ENCODE results near the gene MAML3.

Gene MAML3

DNA sequence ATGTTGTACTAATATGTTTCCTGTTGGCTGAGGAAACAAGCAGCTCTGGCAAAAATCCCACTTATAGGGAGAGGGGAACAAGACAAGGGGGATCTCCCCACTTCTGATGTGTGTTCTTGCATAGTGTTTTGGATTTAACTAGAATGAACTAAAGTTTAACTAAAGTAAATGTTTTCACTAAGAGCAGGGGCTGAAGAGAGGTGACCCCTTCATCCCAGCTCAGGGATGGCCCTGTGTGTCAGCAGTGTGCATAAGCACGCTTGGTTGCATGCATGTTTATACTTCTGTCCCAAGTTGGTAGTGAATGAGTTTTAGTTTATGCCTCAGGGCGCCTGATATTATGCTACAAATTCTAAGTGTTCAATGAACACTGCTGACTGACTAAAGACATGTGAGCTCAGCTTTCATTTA is 319.0 kb downstream of the MAML3 start:
- no peaks in the 10 kb centered on the region for H3K79me2 ChIP-seq (ENCODE audit: control insufficient read depth, low read length)
- no peaks in the 10 kb centered on the region for H3K9me3 ChIP-seq (ENCODE audit: control insufficient read depth, insufficient read depth, low read length)
- TF ChIP-seq EZH2phosphoT487 (IDR thresholded peaks at IDR 0.05; ENCODE audit: borderline replicate concordance, low read length) = no peak
- H3K4me1 ChIP-seq (ENCODE audit: control insufficient read depth, low read length) = no peaks in the 10 kb centered on the region
- no peak overlapping the region for H3K4me3 ChIP-seq (ENCODE audit: low read length)
- H3K9me2 ChIP-seq (replicated peaks; ENCODE audit: control insufficient read depth, low read length) = no peaks in the 10 kb centered on the region
- no peak overlapping the region for H3K27ac ChIP-seq (ENCODE audit: low read depth, low read length)
- H3K36me3 ChIP-seq (ENCODE audit: control insufficient read depth, low read length) = no peaks in the 10 kb centered on the region
- H3K27me3 ChIP-seq (ENCODE audit: control insufficient read depth, low read length) = no peaks in the 10 kb centered on the region
- H3K4me2 ChIP-seq (ENCODE audit: low read length) = no peak overlapping the region
- no peaks in the 10 kb centered on the region for H3F3A ChIP-seq (ENCODE audit: control insufficient read depth, insufficient read depth)
- no peaks in the 10 kb centered on the region for H4K20me1 ChIP-seq (ENCODE audit: control insufficient read depth, insufficient read depth, low read depth, low read length)

DNA sequence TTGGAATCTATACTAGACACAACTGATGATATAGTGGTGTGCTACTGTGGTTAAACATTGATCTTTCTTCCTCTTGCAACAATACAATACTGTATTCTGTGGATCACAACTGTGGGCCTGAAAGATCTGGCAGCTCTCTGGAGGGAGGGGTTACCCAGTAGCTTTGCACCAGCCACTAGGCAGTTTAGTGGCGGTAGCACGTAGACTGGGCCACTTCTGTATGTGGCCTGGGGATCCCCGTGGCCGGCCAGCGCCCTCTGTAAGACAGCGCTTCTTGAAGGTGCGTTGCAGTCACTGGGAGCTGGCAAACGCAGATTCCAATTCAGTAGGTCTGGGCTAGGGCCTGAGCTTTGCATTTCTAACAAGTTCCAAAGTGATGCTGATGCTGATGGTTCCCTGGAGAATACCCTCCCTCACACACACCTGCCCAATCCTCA is 319.7 kb downstream of the MAML3 start:
- Histone ChIP-seq H3K27ac (ENCODE audit: low read depth, low read length) (no peak overlapping the region), H3K4me3 (ENCODE audit: low read length) (no peak overlapping the region), H3K27me3 (ENCODE audit: control insufficient read depth, low read length) (no peaks in the 10 kb centered on the region), H3K9me2 (replicated peaks; ENCODE audit: control insufficient read depth, low read length) (no peaks in the 10 kb centered on the region), H3K36me3 (ENCODE audit: control insufficient read depth, low read length) (no peaks in the 10 kb centered on the region), H3K9me3 (ENCODE audit: control insufficient read depth, insufficient read depth, low read length) (no peaks in the 10 kb centered on the region), H3K4me1 (ENCODE audit: control insufficient read depth, low read length) (no peaks in the 10 kb centered on the region), H3K4me2 (ENCODE audit: low read length) (no peak overlapping the region), H4K20me1 (ENCODE audit: control insufficient read depth, insufficient read depth, low read depth, low read length) (no peaks in the 10 kb centered on the region), H3K79me2 (ENCODE audit: control insufficient read depth, low read length) (no peaks in the 10 kb centered on the region), H3F3A (ENCODE audit: control insufficient read depth, insufficient read depth) (no peaks in the 10 kb centered on the region)
- TF ChIP-seq EZH2phosphoT487 (IDR thresholded peaks at IDR 0.05; ENCODE audit: borderline replicate concordance, low read length) = no peak
- TF ChIP-seq, protein P1, sequence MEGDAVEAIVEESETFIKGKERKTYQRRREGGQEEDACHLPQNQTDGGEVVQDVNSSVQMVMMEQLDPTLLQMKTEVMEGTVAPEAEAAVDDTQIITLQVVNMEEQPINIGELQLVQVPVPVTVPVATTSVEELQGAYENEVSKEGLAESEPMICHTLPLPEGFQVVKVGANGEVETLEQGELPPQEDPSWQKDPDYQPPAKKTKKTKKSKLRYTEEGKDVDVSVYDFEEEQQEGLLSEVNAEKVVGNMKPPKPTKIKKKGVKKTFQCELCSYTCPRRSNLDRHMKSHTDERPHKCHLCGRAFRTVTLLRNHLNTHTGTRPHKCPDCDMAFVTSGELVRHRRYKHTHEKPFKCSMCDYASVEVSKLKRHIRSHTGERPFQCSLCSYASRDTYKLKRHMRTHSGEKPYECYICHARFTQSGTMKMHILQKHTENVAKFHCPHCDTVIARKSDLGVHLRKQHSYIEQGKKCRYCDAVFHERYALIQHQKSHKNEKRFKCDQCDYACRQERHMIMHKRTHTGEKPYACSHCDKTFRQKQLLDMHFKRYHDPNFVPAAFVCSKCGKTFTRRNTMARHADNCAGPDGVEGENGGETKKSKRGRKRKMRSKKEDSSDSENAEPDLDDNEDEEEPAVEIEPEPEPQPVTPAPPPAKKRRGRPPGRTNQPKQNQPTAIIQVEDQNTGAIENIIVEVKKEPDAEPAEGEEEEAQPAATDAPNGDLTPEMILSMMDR (IDR thresholded peaks at IDR 0.05; ENCODE audit: low read depth, low read length, poor library complexity, severe bottlenecking) = no peak

DNA sequence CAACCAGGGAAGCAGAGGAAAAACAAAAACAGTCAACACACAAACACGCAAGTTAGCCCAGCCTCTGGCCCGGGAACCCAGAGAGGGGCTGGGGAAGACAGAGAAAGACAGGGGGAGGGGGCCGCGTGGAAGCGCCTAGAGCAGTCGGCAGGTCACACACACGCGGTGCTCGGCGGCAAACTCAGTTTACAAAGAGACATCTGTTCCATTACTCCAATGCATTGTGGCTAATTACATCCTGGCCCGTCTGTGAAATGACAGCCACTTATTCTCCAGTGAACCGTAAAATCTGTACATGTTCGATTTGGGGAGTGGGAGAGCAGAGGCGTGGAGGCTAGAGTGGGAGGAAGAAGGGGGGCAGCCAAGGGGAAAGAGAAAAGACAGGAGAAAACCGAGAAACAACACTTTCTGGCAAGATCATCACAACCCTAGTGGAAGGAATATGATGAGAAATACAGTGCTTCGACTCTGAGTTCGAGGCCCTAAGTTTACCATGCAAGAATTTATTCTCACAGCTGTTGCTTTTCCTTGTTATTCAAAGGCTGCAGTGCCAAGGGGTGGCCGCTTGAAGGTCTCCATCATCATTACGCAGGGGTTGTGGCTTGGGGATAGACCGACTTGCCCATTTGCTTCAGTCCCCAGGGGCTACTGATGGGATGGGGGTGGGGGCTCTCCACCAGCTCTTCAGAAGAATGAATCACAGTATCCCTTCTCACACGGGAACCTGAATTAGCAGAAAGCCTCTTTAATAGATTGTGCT is 320.7 kb downstream of the MAML3 start:
- no peak overlapping the region for H3K4me2 ChIP-seq (ENCODE audit: low read length)
- no peak for TF ChIP-seq EZH2phosphoT487 (IDR thresholded peaks at IDR 0.05; ENCODE audit: borderline replicate concordance, low read length)
- TF ChIP-seq, protein P1 (IDR thresholded peaks at IDR 0.05; ENCODE audit: low read depth, low read length, poor library complexity, severe bottlenecking) = no peak

DNA sequence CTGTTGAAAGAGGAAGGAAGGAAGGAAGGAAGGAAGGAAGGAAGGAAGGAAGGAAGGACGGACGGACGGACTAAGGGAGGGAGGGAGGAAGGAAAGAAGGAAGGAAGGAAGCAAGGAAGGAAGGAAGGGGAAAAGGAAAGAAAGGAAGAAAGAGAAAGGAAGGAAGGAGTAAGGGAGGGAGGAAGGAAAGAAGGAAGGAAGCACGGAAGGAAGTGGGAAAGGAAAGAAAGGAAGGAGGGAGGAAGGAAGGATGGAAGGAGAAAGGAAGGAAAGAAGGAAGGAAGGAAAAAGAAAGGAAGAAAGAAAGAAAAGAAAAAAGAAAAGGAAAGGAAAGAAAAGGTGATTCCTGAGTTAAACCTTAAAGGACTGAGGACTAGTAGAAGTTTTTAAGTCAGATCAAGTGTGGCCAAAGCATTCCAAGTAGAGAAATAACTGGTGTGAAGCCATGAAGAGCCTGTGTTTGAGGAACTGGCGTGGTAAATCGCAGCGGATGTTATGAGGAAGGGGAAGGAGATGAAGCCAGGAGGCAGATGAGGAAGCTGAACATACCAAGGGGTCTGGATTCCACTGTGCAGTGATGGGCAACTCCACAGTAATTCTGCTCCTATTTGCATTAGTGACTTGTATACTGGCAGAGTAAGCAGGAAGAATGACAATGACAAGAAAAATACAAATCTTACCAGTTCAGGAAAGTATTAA is 324.9 kb downstream of the MAML3 start:
- Histone ChIP-seq H3K9me2 (replicated peaks; ENCODE audit: control insufficient read depth, low read length) (no peaks in the 10 kb centered on the region), H3K9me3 (ENCODE audit: control insufficient read depth, insufficient read depth, low read length) (no peaks in the 10 kb centered on the region), H4K20me1 (ENCODE audit: control insufficient read depth, insufficient read depth, low read depth, low read length) (no peaks in the 10 kb centered on the region), H3K27ac (ENCODE audit: low read depth, low read length) (no peak overlapping the region), H3K27me3 (ENCODE audit: control insufficient read depth, low read length) (no peaks in the 10 kb centered on the region), H3K79me2 (ENCODE audit: control insufficient read depth, low read length) (no peaks in the 10 kb centered on the region), H3K4me2 (ENCODE audit: low read length) (no peak overlapping the region), H3K4me3 (ENCODE audit: low read length) (no peak overlapping the region), H3K36me3 (ENCODE audit: control insufficient read depth, low read length) (no peaks in the 10 kb centered on the region), H3F3A (ENCODE audit: control insufficient read depth, insufficient read depth) (no peaks in the 10 kb centered on the region), H3K4me1 (ENCODE audit: control insufficient read depth, low read length) (peaks cover 7% of the 10 kb centered on the region; the same call in 1 of the 2 replicates)
- TF ChIP-seq, protein P1 (IDR thresholded peaks at IDR 0.05; ENCODE audit: low read depth, low read length, poor library complexity, severe bottlenecking) = no peak
- TF ChIP-seq EZH2phosphoT487 (IDR thresholded peaks at IDR 0.05; ENCODE audit: borderline replicate concordance, low read length) = no peak

More for the DNA sequence above, 320.7 kb downstream of the MAML3 start:
- Histone ChIP-seq H4K20me1 (ENCODE audit: control insufficient read depth, insufficient read depth, low read depth, low read length) (no peaks in the 10 kb centered on the region), H3K4me1 (ENCODE audit: control insufficient read depth, low read length) (no peaks in the 10 kb centered on the region), H3K9me2 (replicated peaks; ENCODE audit: control insufficient read depth, low read length) (no peaks in the 10 kb centered on the region), H3K9me3 (ENCODE audit: control insufficient read depth, insufficient read depth, low read length) (no peaks in the 10 kb centered on the region), H3K79me2 (ENCODE audit: control insufficient read depth, low read length) (no peaks in the 10 kb centered on the region), H3K27me3 (ENCODE audit: control insufficient read depth, low read length) (no peaks in the 10 kb centered on the region), H3K36me3 (ENCODE audit: control insufficient read depth, low read length) (no peaks in the 10 kb centered on the region), H3F3A (ENCODE audit: control insufficient read depth, insufficient read depth) (no peaks in the 10 kb centered on the region), H3K27ac (ENCODE audit: low read depth, low read length) (no peak overlapping the region), H3K4me3 (ENCODE audit: low read length) (no peak overlapping the region)

Measured in DOHH2 (cell line).